ENCODE measurements around the gene ASAP2. TPM values are rescaled to one million over a fixed set of nuclear protein-coding genes. Genes with fewer than 3 reads are reported as not detected.

The ASAP2 gene
- total RNA-seq, 1 experiment from 2014 or later: 25.2 TPM

DNA sequence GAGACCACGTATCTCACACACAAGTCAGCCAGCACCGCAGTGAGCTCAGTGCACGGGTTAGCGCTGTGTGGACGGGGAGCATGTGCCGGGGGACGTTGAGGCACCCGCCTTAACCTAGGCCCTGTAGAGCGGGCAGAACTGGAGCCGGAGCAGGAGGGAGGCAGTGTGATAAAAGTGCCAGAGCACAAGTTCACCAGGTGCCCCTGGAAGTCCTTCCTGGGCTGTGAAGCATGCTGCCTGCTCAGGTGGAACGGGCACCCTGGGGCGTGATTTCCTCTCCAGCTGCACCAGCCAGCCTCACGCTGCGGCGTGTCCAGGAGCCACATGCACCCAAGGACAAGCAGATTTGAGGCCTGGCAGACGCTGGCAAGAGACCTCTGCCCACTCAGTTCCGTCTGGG lies 166.4 kb downstream of the ASAP2 start:
- H3K27me3 ChIP-seq (ENCODE audit: low read length): no peaks in the 10 kb centered on the region
- CTCF ChIA-PET: no interaction called here
- intact Hi-C loops (cut with micrococcal nuclease): no loop called here
- no peaks in the 10 kb centered on the region for H3F3A ChIP-seq (ENCODE audit: low read length, unreplicated experiment)
- DNase-seq (no peak), ATAC-seq (no peak)
- H3K9ac ChIP-seq (ENCODE audit: low read length): no peak overlapping the region
- BruUV-seq (replicated peaks): no TSS peak
- H3K9me3 ChIP-seq (ENCODE audit: low read length): no peaks in the 10 kb centered on the region
- peaks cover 38% of the 10 kb centered on the region for H3K4me1 ChIP-seq (ENCODE audit: insufficient read depth, low read length)
- no peaks in the 10 kb centered on the region for H3K9me2 ChIP-seq (replicated peaks; ENCODE audit: low read length)
- no peak for TF ChIP-seq EZH2 (IDR thresholded peaks at IDR 0.05; ENCODE audit: low read length, unreplicated experiment)
- TF ChIP-seq EZH2phosphoT487 (IDR thresholded peaks at IDR 0.05; ENCODE audit: borderline replicate concordance, low read length): no peak
- TF ChIP-seq, protein P1, sequence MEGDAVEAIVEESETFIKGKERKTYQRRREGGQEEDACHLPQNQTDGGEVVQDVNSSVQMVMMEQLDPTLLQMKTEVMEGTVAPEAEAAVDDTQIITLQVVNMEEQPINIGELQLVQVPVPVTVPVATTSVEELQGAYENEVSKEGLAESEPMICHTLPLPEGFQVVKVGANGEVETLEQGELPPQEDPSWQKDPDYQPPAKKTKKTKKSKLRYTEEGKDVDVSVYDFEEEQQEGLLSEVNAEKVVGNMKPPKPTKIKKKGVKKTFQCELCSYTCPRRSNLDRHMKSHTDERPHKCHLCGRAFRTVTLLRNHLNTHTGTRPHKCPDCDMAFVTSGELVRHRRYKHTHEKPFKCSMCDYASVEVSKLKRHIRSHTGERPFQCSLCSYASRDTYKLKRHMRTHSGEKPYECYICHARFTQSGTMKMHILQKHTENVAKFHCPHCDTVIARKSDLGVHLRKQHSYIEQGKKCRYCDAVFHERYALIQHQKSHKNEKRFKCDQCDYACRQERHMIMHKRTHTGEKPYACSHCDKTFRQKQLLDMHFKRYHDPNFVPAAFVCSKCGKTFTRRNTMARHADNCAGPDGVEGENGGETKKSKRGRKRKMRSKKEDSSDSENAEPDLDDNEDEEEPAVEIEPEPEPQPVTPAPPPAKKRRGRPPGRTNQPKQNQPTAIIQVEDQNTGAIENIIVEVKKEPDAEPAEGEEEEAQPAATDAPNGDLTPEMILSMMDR (conservative IDR thresholded peaks at IDR 0.05; ENCODE audit: low read depth, low read length): no peak
- no peak overlapping the region for H2AFZ ChIP-seq (ENCODE audit: low read length)
- POLR2A ChIA-PET (ENCODE audit: unreplicated experiment): no interaction called here
- H3K36me3 ChIP-seq (ENCODE audit: low read depth, low read length): peaks cover 29% of the 10 kb centered on the region; the same call in 1 of the 2 replicates
- no peak overlapping the region for H3K27ac ChIP-seq (ENCODE audit: low read length)
- no peak overlapping the region for H3K4me3 ChIP-seq (ENCODE audit: low read length)
- H3K4me2 ChIP-seq (ENCODE audit: low read length): no peak overlapping the region
- H3K79me2 ChIP-seq (ENCODE audit: low read length): no peaks in the 10 kb centered on the region
- no peaks in the 10 kb centered on the region for H4K20me1 ChIP-seq (ENCODE audit: low read length)

DNA sequence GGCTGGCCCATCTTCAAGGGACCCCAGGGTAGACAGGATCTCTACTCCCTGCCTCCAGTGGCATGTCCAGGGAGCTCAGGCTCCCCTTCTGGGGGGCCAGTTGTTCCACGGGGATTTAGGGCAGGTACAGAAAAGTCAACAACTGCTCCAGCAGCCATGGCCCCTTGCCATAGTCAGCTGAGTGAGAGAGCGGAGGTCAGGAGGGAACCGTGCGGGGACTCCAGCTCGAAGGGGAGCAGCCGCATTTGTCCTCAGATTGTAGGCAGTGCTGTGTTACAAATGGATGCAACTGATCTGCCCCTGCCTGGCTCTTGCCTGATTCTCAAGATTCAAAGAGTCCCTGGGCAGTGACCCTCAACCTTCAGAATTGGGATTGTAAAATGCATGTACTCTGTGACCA lies 166.9 kb downstream of the ASAP2 start:
- Histone ChIP-seq H3K9me3 (ENCODE audit: low read length) (no peaks in the 10 kb centered on the region), H3F3A (ENCODE audit: low read length, unreplicated experiment) (no peaks in the 10 kb centered on the region), H3K27ac (ENCODE audit: low read length) (no peak overlapping the region), H3K4me1 (ENCODE audit: insufficient read depth, low read length) (peaks cover 43% of the 10 kb centered on the region), H3K9ac (ENCODE audit: low read length) (no peak overlapping the region), H3K4me2 (ENCODE audit: low read length) (no peak overlapping the region), H3K27me3 (ENCODE audit: low read length) (no peaks in the 10 kb centered on the region), H3K9me2 (replicated peaks; ENCODE audit: low read length) (no peaks in the 10 kb centered on the region), H4K20me1 (ENCODE audit: low read length) (no peaks in the 10 kb centered on the region), H3K36me3 (ENCODE audit: low read depth, low read length) (peaks cover 25% of the 10 kb centered on the region; the same call in 1 of the 2 replicates), H3K79me2 (ENCODE audit: low read length) (no peaks in the 10 kb centered on the region), H2AFZ (ENCODE audit: low read length) (no peak overlapping the region), H3K4me3 (ENCODE audit: low read length) (no peak overlapping the region)
- CTCF ChIA-PET: no interaction called here
- POLR2A ChIA-PET (ENCODE audit: unreplicated experiment): no interaction called here
- DNase-seq (no peak), ATAC-seq (no peak)
- intact Hi-C loops (cut with micrococcal nuclease): no loop called here
- BruUV-seq (replicated peaks): no TSS peak
- no peak for TF ChIP-seq EZH2phosphoT487 (IDR thresholded peaks at IDR 0.05; ENCODE audit: borderline replicate concordance, low read length)
- TF ChIP-seq, protein P1 (conservative IDR thresholded peaks at IDR 0.05; ENCODE audit: low read depth, low read length): no peak
- no peak for TF ChIP-seq EZH2 (IDR thresholded peaks at IDR 0.05; ENCODE audit: low read length, unreplicated experiment)

DNA sequence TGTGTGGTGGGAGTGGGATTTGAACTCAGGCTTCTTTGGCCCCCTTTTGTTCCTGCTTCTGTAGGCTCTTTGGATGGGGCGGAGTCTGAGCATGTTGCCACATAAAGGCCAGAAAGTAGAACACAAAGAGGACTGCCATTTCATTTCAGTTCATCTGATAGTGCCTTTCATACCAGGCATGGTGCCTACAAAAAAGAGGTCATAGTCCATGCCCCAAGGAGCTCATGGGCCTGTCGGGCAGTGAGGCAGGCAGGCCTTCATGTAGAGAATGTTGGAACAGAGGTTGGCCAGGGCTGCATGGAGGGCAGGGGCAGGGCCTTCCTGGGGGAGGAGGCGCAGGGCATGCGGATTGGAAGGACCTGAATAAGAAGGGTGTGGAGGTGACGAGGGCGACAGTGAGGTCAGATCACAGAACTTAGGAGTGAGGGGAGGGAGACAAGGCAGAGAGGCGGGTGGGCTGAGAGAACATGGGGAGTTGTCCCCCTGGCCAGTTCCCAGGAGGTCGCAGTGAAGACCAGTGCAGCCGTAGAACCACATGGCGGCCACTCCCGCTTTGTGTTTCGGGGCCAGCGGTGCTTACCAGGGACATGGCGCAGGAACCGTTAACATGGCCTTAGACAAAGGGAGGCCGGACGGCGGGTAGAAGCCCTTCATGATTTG lies 167.6 kb downstream of the ASAP2 start:
- Histone ChIP-seq H3K4me2 (ENCODE audit: low read length) (no peak overlapping the region), H3K36me3 (ENCODE audit: low read depth, low read length) (peaks cover 29% of the 10 kb centered on the region), H3K9me3 (ENCODE audit: low read length) (no peaks in the 10 kb centered on the region), H3K27ac (ENCODE audit: low read length) (no peak overlapping the region), H3K4me3 (ENCODE audit: low read length) (no peak overlapping the region), H2AFZ (ENCODE audit: low read length) (no peak overlapping the region), H3K79me2 (ENCODE audit: low read length) (no peaks in the 10 kb centered on the region), H4K20me1 (ENCODE audit: low read length) (no peaks in the 10 kb centered on the region), H3K9me2 (replicated peaks; ENCODE audit: low read length) (no peaks in the 10 kb centered on the region), H3K27me3 (ENCODE audit: low read length) (no peaks in the 10 kb centered on the region), H3K4me1 (ENCODE audit: insufficient read depth, low read length) (peaks cover 49% of the 10 kb centered on the region), H3F3A (ENCODE audit: low read length, unreplicated experiment) (no peaks in the 10 kb centered on the region), H3K9ac (ENCODE audit: low read length) (no peak overlapping the region)
- ChIA-PET POLR2A (ENCODE audit: unreplicated experiment) (no interaction called here), CTCF (no interaction called here)
- ATAC-seq: no peak
- TF ChIP-seq EZH2 (IDR thresholded peaks at IDR 0.05; ENCODE audit: low read length, unreplicated experiment) (no peak), EZH2phosphoT487 (IDR thresholded peaks at IDR 0.05; ENCODE audit: borderline replicate concordance, low read length) (no peak)
- TF ChIP-seq, protein P1 (conservative IDR thresholded peaks at IDR 0.05; ENCODE audit: low read depth, low read length): no peak
- DNase-seq: no peak
- BruUV-seq (replicated peaks): no TSS peak
- intact Hi-C loops (cut with micrococcal nuclease): no loop called here
